Stimulated activated CD4-positive, alpha-beta T cell treated with anti-CD3 and anti-CD28 coated beads, Interleukin-15, amount 100 ng/mL, for 1 hour (primary cell): ENCODE data around the gene BRAT1.

ENCODE experiments used
- DNase-seq, 2 donors: peaks; one replicate each; pipeline ENCODE4 v3.0.0-alpha.2; 2020; ENCODE audit warnings: low read depth in 1 of 2, low spot score in 1 of 2

BRAT1 gene

GRCh38 chr7:2585446-2585845 is 30.1 kb upstream of the BRAT1 start:
- DNase-seq: no peak

GRCh38 chr7:2583798-2584580 is 28.7 kb upstream of the BRAT1 start:
- DNase-seq: no peak

- no peak for DNase-seq
Observed at GRCh38 chr7:2582006-2582735, 26.8 kb upstream of the BRAT1 start.

GRCh38 chr7:2580636-2581035 is 25.3 kb upstream of the BRAT1 start:
- DNase-seq: no peak

GRCh38 chr7:2577914-2578680 is 22.8 kb upstream of the BRAT1 start:
- no peak for DNase-seq

GRCh38 chr7:2576742-2577491 is 21.6 kb upstream of the BRAT1 start:
- DNase-seq: no peak

- DNase-seq: no peak
Observed at GRCh38 chr7:2575733-2576340, 20.5 kb upstream of the BRAT1 start.

GRCh38 chr7:2575046-2575732 is 19.9 kb upstream of the BRAT1 start:
- no peak for DNase-seq

- DNase-seq: no peak
Observed at GRCh38 chr7:2573761-2574160, 18.4 kb upstream of the BRAT1 start.

- no peak for DNase-seq
Observed at GRCh38 chr7:2572101-2572842, 16.9 kb upstream of the BRAT1 start.

- DNase-seq: no peak
Observed at GRCh38 chr7:2571409-2571808, 16.1 kb upstream of the BRAT1 start.

GRCh38 chr7:2570021-2570420 is 14.7 kb upstream of the BRAT1 start:
- DNase-seq: no peak

- DNase-seq: no peak
Observed at GRCh38 chr7:2569421-2569820, 14.1 kb upstream of the BRAT1 start.

- DNase-seq: no peak
Observed at GRCh38 chr7:2568521-2569223, 13.3 kb upstream of the BRAT1 start.

GRCh38 chr7:2567679-2568278 is 12.5 kb upstream of the BRAT1 start:
- no peak for DNase-seq

GRCh38 chr7:2566890-2567678 is 11.8 kb upstream of the BRAT1 start:
- no peak for DNase-seq

GRCh38 chr7:2566348-2566889 is 11.1 kb upstream of the BRAT1 start:
- DNase-seq: no peak
